Activated T-helper 1 cell treated with anti-CD3 and anti-CD28 coated beads, Interleukin-12 subunit alpha, Interleukin-12 subunit beta, Interleukin-2, Interleukin-4 antibody, amounts not matched to agents 30 ng/mL and 10 ng/mL and 1 ng/mL, durations not matched to agents 14 hours and 24 hours and 36 hours (primary cell): ENCODE results near the gene CACNA1I. TPM values are rescaled to one million over a fixed set of nuclear protein-coding genes. Genes with fewer than 3 reads are reported as not detected.

Experiments used
- DNase-seq: peaks from one replicate; pipeline ENCODE4 v3.0.0; 2021; ENCODE audit warnings: low spot score
- H3K27ac Mint-ChIP-seq: one replicate; pipeline ENCODE4 v1.8.0; 2021; ENCODE audit warnings: mild to moderate bottlenecking, mixed read lengths
- H3K27me3 Mint-ChIP-seq: one replicate; pipeline ENCODE4 v1.8.0; 2022; ENCODE audit warnings: mild to moderate bottlenecking, moderate library complexity, mixed read lengths; ENCODE audit not compliant: insufficient read depth
- H3K36me3 Mint-ChIP-seq: one replicate; pipeline ENCODE4 v1.8.0; 2021; ENCODE audit warnings: low read depth, mixed read lengths
- H3K4me1 Mint-ChIP-seq: one replicate; pipeline ENCODE4 v1.8.0; 2021; ENCODE audit warnings: low read depth, mixed read lengths
- H3K4me3 Mint-ChIP-seq: one replicate; pipeline ENCODE4 v1.8.0; 2021; ENCODE audit warnings: mild to moderate bottlenecking, moderate library complexity, mixed read lengths
- H3K9me3 Mint-ChIP-seq: one replicate; pipeline ENCODE4 v1.8.0; 2021; ENCODE audit warnings: mixed read lengths
- intact Hi-C: fragments of 100-400 bp; cut with micrococcal nuclease; formaldehyde crosslinking; loops from one replicate; pipeline ENCODE4 v1.15.1; 2024
- total RNA-seq: library from RNA; stranded (reverse); gene quantifications from 2 replicates; pipeline ENCODE4 v1.2.3, GENCODE V29; 2022

The CACNA1I gene
- total RNA-seq, 1 donor from 2014 or later, result 0.03 TPM

DNA sequence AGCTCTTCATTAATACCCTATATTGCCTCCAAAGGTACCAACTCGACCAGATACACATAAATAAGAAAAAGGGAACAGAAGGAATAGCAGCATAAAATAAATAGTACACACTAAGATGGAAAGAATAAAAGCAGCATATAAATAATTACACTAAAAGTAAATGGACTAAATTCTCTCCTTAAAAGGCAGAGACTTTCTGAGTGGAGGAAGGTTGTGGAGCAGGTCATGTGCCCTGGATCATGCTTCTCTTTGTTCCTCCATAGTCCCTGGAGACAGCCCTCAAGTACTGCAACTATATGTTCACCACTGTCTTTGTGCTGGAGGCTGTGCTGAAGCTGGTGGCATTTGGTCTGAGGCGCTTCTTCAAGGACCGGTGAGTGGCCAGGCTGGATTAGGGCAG lies 101.4 kb downstream of the CACNA1I start:
- H3K36me3 Mint-ChIP-seq, result peaks cover 8% of the 10 kb centered on the region
- no peak overlapping the region for H3K4me3 Mint-ChIP-seq
- no peak overlapping the region for H3K27ac Mint-ChIP-seq
- peaks cover 17% of the 10 kb centered on the region for H3K9me3 Mint-ChIP-seq
- DNase-seq, result no peak
- intact Hi-C loops, result no loop called here
- H3K4me1 Mint-ChIP-seq, result no peaks in the 10 kb centered on the region
- H3K27me3 Mint-ChIP-seq, result peaks cover 4% of the 10 kb centered on the region

DNA sequence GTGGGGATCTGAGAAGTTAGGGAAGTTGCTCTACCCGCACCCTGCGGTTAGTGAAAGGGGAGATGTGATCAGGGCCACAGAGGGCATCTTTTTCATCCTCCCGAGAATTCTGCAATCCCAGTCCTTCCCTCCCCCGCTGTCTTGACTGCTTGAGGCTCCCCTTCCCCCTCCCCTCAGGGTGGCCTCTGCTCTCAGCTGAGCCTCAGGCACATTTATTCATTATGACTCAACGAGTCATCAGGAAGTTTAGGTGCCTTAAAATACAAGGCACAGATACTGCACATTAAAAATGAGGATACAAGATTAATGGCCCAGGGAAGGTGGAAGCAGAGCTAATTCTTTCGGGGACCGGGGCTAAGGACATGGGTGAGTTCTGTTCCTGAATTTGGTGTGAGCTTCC lies 104.0 kb downstream of the CACNA1I start:
- Mint-ChIP-seq H3K27ac (no peak overlapping the region), H3K36me3 (peaks cover 8% of the 10 kb centered on the region), H3K4me1 (no peaks in the 10 kb centered on the region), H3K4me3 (no peak overlapping the region), H3K9me3 (peaks cover 17% of the 10 kb centered on the region), H3K27me3 (peaks cover 1% of the 10 kb centered on the region)
- DNase-seq, result no peak
- intact Hi-C loops, result no loop called here

DNA sequence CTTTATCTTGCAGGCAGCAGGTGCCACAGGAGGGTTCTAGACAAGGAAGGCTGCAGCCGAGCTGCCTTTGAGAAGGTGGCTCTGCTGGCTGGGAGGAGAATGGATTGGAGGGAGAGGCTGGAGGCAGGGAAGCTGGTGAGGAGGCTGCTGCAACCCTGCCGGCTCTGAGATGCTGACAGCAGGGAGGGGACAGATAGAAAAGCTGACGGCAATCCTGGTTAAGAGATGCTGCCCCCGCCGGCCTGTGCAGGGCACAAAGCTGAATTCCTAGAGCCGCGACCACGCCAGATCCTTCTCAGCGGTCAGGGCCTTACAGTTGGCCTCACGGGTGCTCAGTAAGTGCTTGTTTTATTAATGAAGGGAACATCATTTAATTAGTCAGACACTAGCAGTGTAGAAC lies 105.4 kb downstream of the CACNA1I start:
- peaks cover 17% of the 10 kb centered on the region for H3K9me3 Mint-ChIP-seq
- peaks cover 1% of the 10 kb centered on the region for H3K27me3 Mint-ChIP-seq
- H3K4me1 Mint-ChIP-seq, result no peaks in the 10 kb centered on the region
- H3K36me3 Mint-ChIP-seq, result peaks cover 8% of the 10 kb centered on the region
- intact Hi-C loops, result no loop called here
- H3K4me3 Mint-ChIP-seq, result no peak overlapping the region
- no peak overlapping the region for H3K27ac Mint-ChIP-seq
- DNase-seq, result no peak

DNA sequence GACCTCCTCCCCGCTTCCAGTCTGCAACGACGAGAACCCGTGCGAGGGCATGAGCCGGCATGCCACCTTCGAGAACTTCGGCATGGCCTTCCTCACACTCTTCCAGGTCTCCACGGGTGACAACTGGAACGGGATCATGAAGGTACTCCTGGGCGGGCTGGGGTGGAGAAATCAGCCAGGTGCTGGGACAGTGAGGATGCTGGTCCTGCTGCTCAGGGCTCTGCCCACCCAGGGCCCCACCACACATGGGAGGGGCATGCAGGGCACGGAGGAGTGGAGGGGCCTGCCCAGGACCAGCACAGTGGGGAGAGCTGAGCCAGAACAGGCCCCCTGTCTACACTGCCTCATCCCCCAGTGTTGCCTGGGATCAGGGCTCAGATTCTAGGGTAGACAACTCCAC lies 107.4 kb downstream of the CACNA1I start:
- H3K9me3 Mint-ChIP-seq, result no peaks in the 10 kb centered on the region
- peaks cover 5% of the 10 kb centered on the region for H3K27me3 Mint-ChIP-seq
- no peaks in the 10 kb centered on the region for H3K36me3 Mint-ChIP-seq
- no peak overlapping the region for H3K27ac Mint-ChIP-seq
- H3K4me3 Mint-ChIP-seq, result no peak overlapping the region
- DNase-seq, result no peak
- intact Hi-C loops, result no loop called here
- H3K4me1 Mint-ChIP-seq, result no peaks in the 10 kb centered on the region

DNA sequence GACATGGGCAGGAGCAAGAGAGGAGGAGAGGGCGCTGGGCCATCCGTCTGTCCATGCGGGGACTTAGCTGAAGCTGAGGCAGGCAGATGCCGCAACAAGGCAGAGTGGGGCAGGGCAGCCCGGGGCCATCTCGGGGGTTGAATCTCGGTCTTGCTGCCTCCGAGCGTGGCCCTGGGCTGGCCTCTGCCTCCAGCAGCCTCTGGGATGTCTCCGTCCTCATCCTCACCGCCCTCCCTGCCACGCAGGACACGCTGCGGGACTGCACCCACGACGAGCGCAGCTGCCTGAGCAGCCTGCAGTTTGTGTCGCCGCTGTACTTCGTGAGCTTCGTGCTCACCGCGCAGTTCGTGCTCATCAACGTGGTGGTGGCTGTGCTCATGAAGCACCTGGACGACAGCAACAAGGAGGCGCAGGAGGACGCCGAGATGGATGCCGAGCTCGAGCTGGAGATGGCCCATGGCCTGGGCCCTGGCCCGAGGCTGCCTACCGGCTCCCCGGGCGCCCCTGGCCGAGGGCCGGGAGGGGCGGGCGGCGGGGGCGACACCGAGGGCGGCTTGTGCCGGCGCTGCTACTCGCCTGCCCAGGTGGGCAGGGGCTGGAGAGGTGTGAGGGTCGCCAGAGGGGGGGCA lies 108.4 kb downstream of the CACNA1I start:
- intact Hi-C loops, result no loop called here
- no peak for DNase-seq
- H3K27me3 Mint-ChIP-seq, result peaks cover 5% of the 10 kb centered on the region
- no peak overlapping the region for H3K27ac Mint-ChIP-seq
- H3K4me3 Mint-ChIP-seq, result no peak overlapping the region
- no peaks in the 10 kb centered on the region for H3K36me3 Mint-ChIP-seq
- no peaks in the 10 kb centered on the region for H3K4me1 Mint-ChIP-seq
- no peaks in the 10 kb centered on the region for H3K9me3 Mint-ChIP-seq

DNA sequence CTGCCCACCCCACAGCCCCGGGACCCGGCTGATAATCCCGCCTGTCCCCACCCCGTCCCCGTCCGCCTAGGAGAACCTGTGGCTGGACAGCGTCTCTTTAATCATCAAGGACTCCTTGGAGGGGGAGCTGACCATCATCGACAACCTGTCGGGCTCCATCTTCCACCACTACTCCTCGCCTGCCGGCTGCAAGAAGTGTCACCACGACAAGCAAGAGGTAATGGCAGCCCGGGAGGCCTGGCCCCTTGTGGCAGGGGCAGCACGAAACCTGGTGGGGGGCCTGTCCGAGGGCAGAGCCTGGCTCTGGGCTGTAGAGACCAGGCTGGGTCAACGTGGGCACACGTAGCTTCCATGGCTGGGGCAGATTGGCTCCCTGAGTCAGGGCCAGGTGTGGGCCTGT lies 109.1 kb downstream of the CACNA1I start:
- Mint-ChIP-seq H3K27ac (no peak overlapping the region), H3K27me3 (peaks cover 5% of the 10 kb centered on the region), H3K36me3 (no peaks in the 10 kb centered on the region), H3K4me1 (no peaks in the 10 kb centered on the region), H3K4me3 (no peak overlapping the region), H3K9me3 (no peaks in the 10 kb centered on the region)
- no peak for DNase-seq
- intact Hi-C loops, result no loop called here

DNA sequence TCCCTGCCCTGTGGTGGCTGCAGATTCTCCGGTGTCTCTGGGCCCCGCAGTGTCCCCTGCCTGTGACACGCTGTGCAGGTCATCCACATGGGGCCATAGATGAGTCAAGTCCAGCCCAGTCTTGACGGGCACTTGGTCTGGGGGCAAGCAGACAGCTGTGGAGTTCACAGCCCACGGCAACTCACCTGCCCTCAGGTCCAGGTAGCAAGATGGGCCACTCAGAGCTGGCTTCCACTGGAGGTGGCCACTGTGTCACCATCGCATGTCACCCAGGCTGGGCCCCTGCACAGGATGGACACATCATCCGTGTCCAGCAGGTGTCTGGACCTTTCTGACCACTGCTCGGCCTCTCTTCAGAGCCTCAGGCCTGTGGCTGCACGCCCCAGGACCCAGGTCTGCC lies 109.9 kb downstream of the CACNA1I start:
- Mint-ChIP-seq H3K9me3 (no peaks in the 10 kb centered on the region), H3K27ac (no peak overlapping the region), H3K27me3 (peaks cover 9% of the 10 kb centered on the region), H3K36me3 (no peaks in the 10 kb centered on the region), H3K4me3 (no peak overlapping the region), H3K4me1 (no peaks in the 10 kb centered on the region)
- DNase-seq, result no peak
- intact Hi-C loops, result no loop called here

DNA sequence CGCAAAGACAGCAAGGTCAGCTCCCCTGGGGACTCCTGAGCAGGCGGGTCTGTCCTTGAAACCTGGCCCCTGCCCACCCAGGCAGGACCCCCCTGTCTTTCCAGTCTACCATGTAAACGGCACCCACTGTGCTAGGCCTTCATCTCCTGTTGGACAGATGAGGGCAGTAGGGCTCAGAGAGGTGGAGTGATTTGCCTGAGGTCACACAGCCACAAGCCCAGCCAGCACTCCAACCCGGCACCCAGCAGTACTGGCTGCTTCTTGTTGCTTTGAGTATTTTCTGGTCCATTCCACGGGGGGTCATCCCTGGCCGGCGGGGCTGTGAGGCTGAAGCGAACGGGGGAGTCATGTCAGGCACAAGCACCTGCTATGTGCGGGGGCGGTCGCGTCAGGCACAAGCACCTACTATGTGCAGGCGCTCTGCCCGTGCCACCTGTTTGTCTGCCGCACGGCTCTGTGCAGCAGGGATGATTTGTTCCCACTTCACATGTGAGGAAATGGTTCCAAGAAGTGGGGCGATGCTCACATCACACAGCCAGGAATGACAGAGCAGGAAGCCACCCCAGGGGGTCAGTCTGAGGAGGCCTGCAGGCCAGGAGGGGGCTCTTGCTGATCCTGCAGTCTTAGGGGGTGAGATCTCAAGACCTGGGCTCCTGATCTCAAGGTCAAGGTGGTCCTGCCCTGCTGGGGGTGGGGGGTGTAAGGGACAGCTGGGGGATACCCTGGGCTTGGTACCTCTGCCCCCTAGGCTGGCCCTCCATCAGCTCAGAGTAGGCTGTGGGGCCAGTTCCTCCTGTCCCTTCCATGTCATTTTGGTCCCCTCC lies 110.7 kb downstream of the CACNA1I start:
- Mint-ChIP-seq H3K36me3 (no peaks in the 10 kb centered on the region), H3K9me3 (no peaks in the 10 kb centered on the region), H3K4me1 (no peaks in the 10 kb centered on the region), H3K27ac (no peak overlapping the region), H3K27me3 (peaks cover 9% of the 10 kb centered on the region), H3K4me3 (no peak overlapping the region)
- intact Hi-C loops, result no loop called here
- DNase-seq, result no peak

DNA sequence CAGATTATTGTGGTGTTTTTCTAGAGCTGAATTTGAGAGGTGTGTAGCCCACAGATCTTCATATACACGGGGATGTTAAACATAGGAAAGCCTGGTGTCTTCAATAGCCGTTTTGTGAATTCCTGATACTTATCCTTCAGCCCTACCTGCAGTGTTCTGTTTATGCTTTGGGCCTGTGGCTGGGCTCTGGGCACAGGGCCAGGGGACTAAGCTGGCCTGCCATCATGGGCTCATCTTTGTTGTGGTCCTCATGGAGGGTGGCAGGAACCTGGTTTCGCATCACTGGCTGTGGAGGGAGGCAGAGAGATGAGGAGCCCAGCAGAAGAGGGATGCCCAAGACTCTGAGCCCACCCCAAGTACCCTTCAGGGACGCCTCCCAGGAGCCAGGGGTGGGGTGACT lies 112.4 kb downstream of the CACNA1I start:
- H3K4me3 Mint-ChIP-seq, result no peak overlapping the region
- no peaks in the 10 kb centered on the region for H3K4me1 Mint-ChIP-seq
- H3K27ac Mint-ChIP-seq, result no peak overlapping the region
- H3K36me3 Mint-ChIP-seq, result no peaks in the 10 kb centered on the region
- no peaks in the 10 kb centered on the region for H3K9me3 Mint-ChIP-seq
- DNase-seq, result no peak
- peaks cover 15% of the 10 kb centered on the region for H3K27me3 Mint-ChIP-seq
- intact Hi-C loops, result no loop called here

DNA sequence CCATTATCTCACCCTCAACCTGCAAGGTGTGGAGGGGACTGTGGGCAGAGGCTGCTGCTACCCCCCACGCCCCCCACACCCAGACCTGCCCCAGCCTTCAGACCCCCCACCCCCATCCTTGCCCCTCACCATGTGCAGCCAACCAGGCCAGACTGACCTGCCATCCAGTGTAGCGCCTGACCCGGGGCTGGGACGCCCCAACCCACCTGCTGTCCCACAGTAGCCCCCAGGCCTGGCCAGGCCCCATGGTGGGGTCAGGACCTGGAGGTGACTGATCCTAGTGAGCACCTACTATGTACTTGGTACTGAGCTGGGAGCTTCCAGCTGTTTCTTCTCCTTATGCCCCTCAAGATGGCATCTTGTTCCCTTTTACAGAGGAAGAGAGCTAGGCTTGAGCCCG lies 113.1 kb downstream of the CACNA1I start:
- DNase-seq, result no peak
- no peaks in the 10 kb centered on the region for H3K4me1 Mint-ChIP-seq
- peaks cover 17% of the 10 kb centered on the region for H3K27me3 Mint-ChIP-seq

DNA sequence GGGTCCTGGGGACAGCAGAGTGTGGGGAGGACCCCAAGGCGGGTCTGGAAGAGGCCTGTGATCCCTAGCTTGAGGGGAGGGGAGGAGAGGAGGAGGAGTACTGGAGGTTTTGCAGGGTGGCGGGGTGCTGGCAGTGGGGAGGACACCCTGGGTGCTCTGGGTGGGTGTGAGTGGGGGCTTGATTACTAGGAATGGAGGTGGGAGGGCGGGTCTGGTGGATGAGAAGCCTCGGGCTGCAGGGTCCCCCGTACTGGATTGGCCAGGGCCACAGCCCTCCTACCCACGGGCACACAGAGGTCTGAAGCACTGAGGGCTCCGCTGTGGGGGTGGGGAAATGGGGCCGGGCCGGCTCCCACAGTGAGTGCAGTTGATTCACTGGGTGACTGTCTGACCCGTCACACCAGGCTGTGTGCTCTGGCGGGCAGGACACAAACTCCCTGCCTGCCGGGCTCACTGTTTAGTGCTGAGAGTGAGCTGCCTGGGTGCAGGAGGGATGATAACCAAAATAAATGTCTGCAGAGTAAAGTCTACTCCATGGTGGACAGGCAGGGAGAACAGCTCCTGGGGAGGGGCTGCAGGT lies 114.2 kb downstream of the CACNA1I start:
- no peak for DNase-seq
- intact Hi-C loops, result no loop called here
- no peaks in the 10 kb centered on the region for H3K4me1 Mint-ChIP-seq
- no peak overlapping the region for H3K27ac Mint-ChIP-seq
- H3K36me3 Mint-ChIP-seq, result no peaks in the 10 kb centered on the region
- H3K27me3 Mint-ChIP-seq, result peaks cover 19% of the 10 kb centered on the region
- H3K9me3 Mint-ChIP-seq, result no peaks in the 10 kb centered on the region
- no peak overlapping the region for H3K4me3 Mint-ChIP-seq

More for the DNA sequence above, 113.1 kb downstream of the CACNA1I start:
- Mint-ChIP-seq H3K27ac (no peak overlapping the region), H3K36me3 (no peaks in the 10 kb centered on the region), H3K4me3 (no peak overlapping the region), H3K9me3 (no peaks in the 10 kb centered on the region)
- intact Hi-C loops, result no loop called here

DNA sequence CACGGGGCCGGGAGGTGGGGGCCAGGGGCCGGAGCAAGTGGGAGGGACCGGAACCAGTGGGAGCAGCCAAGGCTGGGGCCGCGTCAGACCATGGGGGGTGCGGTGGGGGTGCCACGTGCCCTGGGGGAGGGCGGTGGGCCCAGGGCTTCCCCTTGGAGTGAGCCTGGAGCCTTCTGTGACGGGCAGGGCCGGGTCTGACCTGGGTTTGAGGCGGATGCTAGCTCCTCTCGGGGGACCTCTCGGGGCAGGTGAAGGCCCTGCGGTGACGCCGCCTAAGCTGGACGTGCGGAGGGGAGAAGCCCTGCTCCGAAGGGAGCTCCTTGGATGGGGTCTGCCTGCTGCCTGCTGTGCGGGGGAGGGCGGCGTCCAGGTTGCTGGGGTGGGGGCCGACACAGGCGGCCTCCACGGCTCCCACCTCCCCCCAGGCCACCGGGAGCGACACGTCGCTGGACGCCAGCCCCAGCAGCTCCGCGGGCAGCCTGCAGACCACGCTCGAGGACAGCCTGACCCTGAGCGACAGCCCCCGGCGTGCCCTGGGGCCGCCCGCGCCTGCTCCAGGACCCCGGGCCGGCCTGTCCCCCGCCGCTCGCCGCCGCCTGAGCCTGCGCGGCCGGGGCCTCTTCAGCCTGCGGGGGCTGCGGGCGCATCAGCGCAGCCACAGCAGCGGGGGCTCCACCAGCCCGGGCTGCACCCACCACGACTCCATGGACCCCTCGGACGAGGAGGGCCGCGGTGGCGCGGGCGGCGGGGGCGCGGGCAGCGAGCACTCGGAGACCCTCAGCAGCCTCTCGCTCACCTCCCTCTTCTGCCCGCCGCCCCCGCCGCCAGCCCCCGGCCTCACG lies 115.0 kb downstream of the CACNA1I start:
- no peaks in the 10 kb centered on the region for H3K36me3 Mint-ChIP-seq
- no peaks in the 10 kb centered on the region for H3K4me1 Mint-ChIP-seq
- no peak overlapping the region for H3K4me3 Mint-ChIP-seq
- no peaks in the 10 kb centered on the region for H3K9me3 Mint-ChIP-seq
- H3K27me3 Mint-ChIP-seq, result peaks cover 19% of the 10 kb centered on the region
- DNase-seq, result no peak
- H3K27ac Mint-ChIP-seq, result no peak overlapping the region
- intact Hi-C loops, result no loop called here

DNA sequence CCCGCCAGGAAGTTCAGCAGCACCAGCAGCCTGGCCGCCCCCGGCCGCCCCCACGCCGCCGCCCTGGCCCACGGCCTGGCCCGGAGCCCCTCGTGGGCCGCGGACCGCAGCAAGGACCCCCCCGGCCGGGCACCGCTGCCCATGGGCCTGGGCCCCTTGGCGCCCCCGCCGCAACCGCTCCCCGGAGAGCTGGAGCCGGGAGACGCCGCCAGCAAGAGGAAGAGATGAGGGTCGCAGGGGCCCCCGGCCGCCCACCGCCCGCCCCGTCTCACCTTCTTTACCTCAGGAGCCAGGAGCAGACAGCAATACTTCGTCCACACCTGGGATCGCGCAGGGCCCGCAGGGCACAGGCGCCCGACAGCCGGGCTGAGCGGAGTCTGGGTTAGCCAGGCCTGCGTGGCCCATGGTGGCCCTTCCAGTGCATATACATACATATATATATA lies 115.6 kb downstream of the CACNA1I start:
- Mint-ChIP-seq H3K4me1 (no peaks in the 10 kb centered on the region), H3K27me3 (peaks cover 25% of the 10 kb centered on the region), H3K36me3 (no peaks in the 10 kb centered on the region), H3K27ac (no peak overlapping the region), H3K9me3 (no peaks in the 10 kb centered on the region), H3K4me3 (no peak overlapping the region)
- DNase-seq, result no peak
- intact Hi-C loops, result no loop called here
